Measurements from ENCODE around the gene PRKG1. TPM values are rescaled to one million over a fixed set of nuclear protein-coding genes. Genes with fewer than 3 reads are reported as not detected.

The PRKG1 gene
- total RNA-seq, 4 donors from 2014 or later: 24.0 to 89.1 (median 45.7) TPM

GRCh38 chr10:51608211-51608610 is 533.9 kb downstream of the PRKG1 start:
- H3K27ac ChIP-seq: no peak overlapping the region
- H3K27me3 ChIP-seq: no peaks in the 10 kb centered on the region
- H3K4me3 ChIP-seq: no peak overlapping the region
- DNase-seq: no peak
- H3K9me3 ChIP-seq: no peaks in the 10 kb centered on the region
- no peak for TF ChIP-seq POLR2A (IDR thresholded peaks at IDR 0.05)
- no peak for TF ChIP-seq CTCF (IDR thresholded peaks at IDR 0.05)
- no peaks in the 10 kb centered on the region for H3K36me3 ChIP-seq
- H3K4me1 ChIP-seq: no peaks in the 10 kb centered on the region

GRCh38 chr10:51615764-51616298 is 541.5 kb downstream of the PRKG1 start:
- DNase-seq: no peak
- H3K4me3 ChIP-seq: no peak overlapping the region
- H3K27ac ChIP-seq: no peak overlapping the region
- no peaks in the 10 kb centered on the region for H3K9me3 ChIP-seq
- TF ChIP-seq CTCF (IDR thresholded peaks at IDR 0.05): no peak
- no peak for TF ChIP-seq POLR2A (IDR thresholded peaks at IDR 0.05)
- no peaks in the 10 kb centered on the region for H3K4me1 ChIP-seq
- no peaks in the 10 kb centered on the region for H3K27me3 ChIP-seq
- H3K36me3 ChIP-seq: no peaks in the 10 kb centered on the region

- Histone ChIP-seq H3K27ac (no peak overlapping the region), H3K36me3 (no peaks in the 10 kb centered on the region), H3K9me3 (no peaks in the 10 kb centered on the region), H3K4me3 (no peak overlapping the region), H3K4me1 (no peaks in the 10 kb centered on the region), H3K27me3 (no peaks in the 10 kb centered on the region)
- DNase-seq: no peak
- TF ChIP-seq POLR2A (IDR thresholded peaks at IDR 0.05) (no peak), CTCF (IDR thresholded peaks at IDR 0.05) (no peak)
Measured at GRCh38 chr10:51617576-51618235, 543.4 kb downstream of the PRKG1 start.

- no peak for TF ChIP-seq CTCF (IDR thresholded peaks at IDR 0.05)
- Histone ChIP-seq H3K27ac (no peak overlapping the region), H3K9me3 (no peaks in the 10 kb centered on the region), H3K27me3 (no peaks in the 10 kb centered on the region), H3K4me1 (no peaks in the 10 kb centered on the region), H3K4me3 (no peak overlapping the region), H3K36me3 (no peaks in the 10 kb centered on the region)
- no peak for DNase-seq
Measured at GRCh38 chr10:51619365-51619764, 545.1 kb downstream of the PRKG1 start.

- TF ChIP-seq POLR2A (IDR thresholded peaks at IDR 0.05): no peak
- no peak for TF ChIP-seq CTCF (IDR thresholded peaks at IDR 0.05)
- DNase-seq: no peak
Measured at GRCh38 chr10:51620131-51620530, 545.8 kb downstream of the PRKG1 start.

More at GRCh38 chr10:51620131-51620530, 545.8 kb downstream of the PRKG1 start:
- Histone ChIP-seq H3K27ac (no peak overlapping the region), H3K27me3 (no peaks in the 10 kb centered on the region), H3K36me3 (no peaks in the 10 kb centered on the region), H3K4me3 (no peak overlapping the region), H3K9me3 (no peaks in the 10 kb centered on the region), H3K4me1 (no peaks in the 10 kb centered on the region)

Measured in Peyer's patch (tissue), 4 donors.